NCI-H2081 treated with DMSO at 0.1 percent for 48 hours (cell line): ENCODE measurements around the gene NR1H4.
"Not testable (repeated sequence)": the region's sequence is repeated elsewhere in the genome, so short reads cannot be mapped to it uniquely, and the experiment has no call there.

ENCODE experiments used
- DNase-seq: peaks from one replicate; lab custom pipeline; 2025; lab: John Stamatoyannopoulos, UW

The NR1H4 gene

DNA sequence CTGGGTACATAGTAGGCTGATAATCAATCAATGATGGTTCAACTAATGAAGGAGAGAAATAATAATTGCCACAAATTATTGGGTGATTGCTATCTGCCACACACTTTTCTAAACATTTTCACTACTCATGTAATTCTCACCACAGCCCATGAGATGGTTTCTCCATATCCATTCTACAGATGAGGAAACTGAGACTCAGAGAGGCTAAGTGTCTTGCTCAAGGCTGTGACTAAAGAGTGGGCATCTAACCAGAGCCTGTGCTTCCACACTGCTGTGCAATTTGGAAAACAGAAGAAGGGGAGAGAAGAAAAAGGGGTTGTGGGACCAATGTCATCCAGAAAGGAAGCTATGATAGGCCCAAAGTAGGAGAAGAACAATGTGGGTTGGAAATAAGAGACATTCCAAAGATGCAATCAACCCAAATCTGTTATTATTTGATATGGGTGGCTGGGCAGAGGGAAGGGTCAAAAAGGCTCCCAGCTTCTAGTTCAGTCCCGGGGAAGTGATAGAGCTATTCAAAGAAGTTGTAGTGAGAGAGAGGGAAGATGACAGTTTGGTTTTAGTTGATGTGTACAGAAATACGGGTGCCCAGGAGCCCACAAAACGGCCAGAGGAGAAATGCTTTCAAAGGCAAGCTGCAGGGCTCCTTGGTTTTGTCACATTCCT lies 483 bp upstream of the NR1H4 start:
- no peak for DNase-seq

DNA sequence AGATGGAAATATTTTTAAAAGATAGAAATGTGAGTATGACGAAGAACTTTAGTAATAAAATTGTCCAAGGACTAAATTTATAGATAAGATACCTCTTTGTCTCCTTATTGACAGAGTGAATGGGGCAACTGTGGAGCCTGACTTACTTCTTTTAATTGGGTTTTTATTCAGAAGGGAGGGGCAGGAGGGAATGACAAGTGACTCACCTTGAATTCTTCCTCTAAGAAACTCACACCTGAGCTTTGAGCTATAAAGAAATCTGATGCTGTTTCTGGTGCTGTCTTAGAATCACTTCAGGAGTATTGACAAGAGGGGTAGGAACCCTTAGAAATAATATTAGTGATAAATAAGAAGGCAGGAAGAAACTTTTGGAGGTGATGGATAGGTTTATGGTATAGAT lies 951 bp downstream of the NR1H4 start:
- DNase-seq: no peak

DNA sequence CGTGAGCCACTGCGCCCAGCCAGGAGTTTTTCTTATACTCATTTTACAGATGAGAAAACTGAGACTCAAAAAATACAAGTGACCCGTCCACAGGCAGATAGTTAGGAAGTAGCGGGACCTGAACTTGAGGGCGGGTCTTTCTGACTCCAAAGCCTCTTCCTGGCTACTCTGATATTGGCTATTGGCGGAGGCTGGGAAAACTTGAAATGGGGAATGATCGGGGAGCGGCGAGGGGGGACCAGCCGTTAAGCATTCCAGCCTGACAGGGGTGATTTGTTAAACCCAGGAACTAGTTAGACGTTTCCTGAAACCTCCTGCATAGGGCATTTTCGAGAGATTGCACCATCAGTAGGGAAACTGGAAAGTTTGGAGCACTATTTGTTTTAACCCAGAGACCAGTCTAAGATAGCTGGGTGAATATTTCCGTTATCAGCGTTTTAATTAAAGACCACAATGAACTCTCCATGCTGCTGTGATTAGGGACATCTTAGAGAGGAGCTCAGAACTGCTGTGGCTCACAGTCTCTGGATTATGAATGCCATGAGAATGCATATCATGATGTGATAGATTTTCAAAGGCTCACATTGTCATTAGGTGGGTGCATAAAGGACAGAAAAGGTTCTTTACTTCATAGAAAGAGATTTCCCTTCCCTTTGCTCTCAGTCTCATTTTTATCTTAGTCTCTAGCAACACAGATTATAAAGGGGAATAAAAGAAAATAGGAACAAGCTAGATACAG lies 2.5 kb downstream of the NR1H4 start:
- no peak for DNase-seq

DNA sequence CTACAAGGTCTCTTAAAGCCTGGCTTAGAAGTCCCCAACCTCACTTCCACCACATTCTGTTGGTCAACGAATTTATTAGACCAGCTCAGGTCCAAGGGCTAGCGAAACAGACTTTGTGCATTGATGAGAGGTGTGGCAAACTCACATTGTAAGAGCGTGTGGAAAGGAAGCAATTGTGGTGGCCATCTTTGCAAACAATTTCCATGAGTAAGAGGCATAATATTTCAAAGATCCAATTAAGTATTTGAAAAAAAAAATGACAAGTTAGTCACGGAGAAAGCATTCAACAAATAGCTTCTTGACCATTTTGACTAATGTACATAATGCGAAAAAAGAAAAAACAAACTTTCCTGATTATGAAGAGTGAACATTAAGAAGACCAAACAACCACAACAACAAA lies 7.4 kb downstream of the NR1H4 start:
- no peak for DNase-seq

- no peak for DNase-seq
Observed at GRCh38 chr12:100484183-100484886, 10.7 kb downstream of the NR1H4 start.

DNA sequence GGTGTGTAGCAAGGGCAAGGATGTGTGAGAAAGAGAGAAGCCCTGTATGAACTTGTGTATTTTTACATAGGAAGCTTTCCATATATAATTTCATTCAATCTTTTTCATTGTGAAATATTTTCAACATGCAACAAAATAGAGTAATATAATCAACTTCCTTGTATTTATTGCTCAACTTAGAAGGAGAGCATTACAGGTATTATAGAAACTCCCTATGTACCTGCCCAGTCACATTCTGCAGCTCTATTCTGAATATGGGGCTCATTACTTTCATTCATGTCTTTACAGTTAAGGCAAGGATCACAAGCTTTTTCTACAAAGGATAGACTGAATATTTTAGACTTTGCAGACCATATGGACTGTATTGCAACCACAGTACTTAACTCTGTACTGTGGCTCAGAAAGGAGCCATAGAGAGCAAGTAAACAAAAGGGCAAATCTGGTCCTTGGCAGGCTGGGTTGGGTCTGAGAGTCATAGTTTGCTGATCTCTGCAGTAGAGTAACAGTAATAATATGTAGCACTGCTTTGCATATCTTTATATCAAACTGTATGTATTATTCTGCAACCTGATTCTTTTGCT lies 11.3 kb downstream of the NR1H4 start:
- no peak for DNase-seq

- DNase-seq: no peak
Observed at GRCh38 chr12:100485983-100486382, 12.3 kb downstream of the NR1H4 start.

GRCh38 chr12:100489251-100489820 lies 15.7 kb downstream of the NR1H4 start:
- DNase-seq: no peak

DNA sequence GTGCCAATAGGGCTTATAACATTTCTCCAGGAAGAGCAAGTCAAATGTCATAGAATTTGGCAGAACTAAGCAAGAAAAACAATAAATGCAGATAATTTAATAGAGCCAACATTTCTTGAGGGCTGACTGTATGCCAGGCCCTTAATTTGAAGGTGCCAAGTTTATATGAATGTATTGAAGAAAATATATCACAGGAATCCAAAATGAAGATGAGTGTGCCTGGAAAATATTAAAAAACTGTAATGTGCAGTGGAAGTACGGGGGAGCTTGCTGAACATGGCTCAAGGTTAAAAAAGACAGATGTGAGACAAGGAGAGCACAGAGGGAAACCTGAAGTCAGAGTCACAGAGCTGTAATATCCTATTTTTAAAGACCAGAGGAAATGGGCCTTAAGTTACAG lies 16.4 kb downstream of the NR1H4 start:
- DNase-seq: no peak

- DNase-seq: no peak
Observed at GRCh38 chr12:100491104-100491503, 17.4 kb downstream of the NR1H4 start.

DNA sequence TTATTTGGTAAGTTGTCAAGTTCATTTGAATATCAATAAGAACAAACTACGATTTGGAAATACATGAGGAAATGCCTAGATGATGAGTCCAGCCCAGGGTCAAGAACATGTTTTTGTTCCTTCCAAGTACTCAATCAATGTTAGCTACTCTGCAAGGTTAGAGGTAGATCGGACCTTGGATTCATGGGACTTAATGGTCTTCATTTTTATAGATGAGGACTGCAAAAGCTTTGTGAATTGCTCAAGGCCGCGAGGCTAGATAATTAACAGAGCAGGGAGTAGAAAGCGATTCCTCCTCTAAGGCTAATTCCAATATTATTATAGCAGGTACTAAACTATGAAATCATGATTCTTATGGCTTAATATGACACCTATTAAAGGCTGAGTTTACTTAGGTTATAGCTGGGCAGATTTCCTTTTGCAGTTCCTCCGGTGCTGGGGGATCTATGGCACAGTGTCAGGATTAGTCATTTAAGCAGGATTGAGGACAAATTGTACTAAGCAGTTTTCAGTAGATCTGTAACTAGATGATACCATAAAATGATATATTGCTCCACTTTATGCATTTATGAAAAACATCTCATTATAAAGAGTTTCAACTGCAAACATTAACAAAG lies 19.8 kb downstream of the NR1H4 start:
- DNase-seq: no peak

GRCh38 chr12:100494026-100494425 lies 20.4 kb downstream of the NR1H4 start:
- DNase-seq: no peak

GRCh38 chr12:100494538-100494937 lies 20.9 kb downstream of the NR1H4 start:
- no peak for DNase-seq

DNA sequence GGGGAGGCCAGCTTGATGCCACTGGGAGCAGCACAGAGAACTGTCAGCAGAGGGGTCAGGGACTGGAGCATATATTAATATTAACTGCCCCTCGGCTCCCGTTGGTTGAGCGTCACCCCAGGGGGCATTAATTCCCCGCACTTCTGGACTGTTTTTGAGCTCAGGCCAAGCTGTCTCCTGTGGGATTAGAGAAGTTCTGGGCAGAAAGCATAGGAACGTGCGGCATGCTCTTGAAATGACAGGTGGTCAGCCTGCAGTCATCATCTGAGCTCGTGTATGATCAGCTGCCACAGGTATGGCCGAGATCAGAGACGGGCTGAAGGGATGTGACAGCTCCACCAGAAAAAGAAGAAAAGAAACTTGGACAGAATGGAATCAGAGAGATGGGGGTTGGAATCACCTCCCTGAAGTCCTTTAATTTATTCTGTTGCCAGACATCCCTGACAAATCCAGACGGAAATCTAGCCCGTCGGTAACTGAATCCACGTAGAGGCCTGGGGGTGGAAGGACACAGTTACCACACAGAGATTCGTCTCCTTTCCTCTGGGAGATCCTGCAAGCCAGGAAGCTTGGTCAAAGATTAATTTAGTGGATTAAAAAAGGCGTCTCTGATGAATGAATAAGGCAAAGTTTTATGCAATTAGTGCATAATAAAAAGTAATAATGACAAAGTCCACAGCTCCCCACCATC lies 23.6 kb downstream of the NR1H4 start:
- no peak for DNase-seq

GRCh38 chr12:100498141-100498540 lies 24.5 kb downstream of the NR1H4 start:
- no peak for DNase-seq

DNA sequence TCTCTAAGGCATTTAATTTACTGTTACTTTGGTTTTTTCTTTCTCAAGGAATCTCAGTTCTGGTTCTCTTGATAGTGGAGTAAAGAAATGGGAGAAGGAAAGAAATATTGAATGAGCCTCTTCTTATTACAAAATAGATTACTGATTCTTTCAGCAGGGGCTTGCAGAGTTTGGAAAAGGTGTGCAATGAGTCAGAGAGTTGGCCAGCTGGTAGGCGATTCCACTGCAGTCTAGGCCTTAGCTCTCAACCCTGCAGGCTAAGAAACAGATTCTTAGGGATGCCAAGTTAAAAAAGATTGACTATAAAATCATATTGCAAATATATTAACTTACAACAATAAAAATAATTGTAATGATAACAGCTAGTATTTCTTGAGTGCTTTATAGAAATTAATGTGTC lies 25.8 kb downstream of the NR1H4 start:
- no peak for DNase-seq

- DNase-seq: not testable (repeated sequence)
Observed at GRCh38 chr12:100502718-100503117, 29.1 kb downstream of the NR1H4 start.

- no peak for DNase-seq
Observed at GRCh38 chr12:100503228-100503628, 29.6 kb downstream of the NR1H4 start.

GRCh38 chr12:100504804-100505203 lies 31.1 kb downstream of the NR1H4 start:
- DNase-seq: no peak

DNA sequence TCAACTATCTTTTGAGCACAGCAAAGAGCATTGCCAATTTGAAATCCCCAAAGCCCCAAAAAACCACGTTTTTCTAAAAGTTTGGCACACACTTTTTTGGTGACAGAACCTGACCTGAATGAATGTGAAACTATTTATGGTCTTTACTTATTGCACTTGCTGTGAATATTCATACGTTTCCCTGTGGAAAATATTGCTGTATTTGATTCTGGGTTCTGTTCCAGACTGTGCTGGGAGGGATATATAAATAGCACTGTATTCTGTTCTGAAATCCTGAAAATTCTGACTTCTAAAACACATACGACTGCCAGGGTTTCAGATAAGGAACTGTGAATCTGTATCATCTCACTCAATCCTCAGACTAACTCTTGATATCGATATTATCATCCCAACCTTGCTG lies 35.1 kb downstream of the NR1H4 start:
- DNase-seq: no peak

DNA sequence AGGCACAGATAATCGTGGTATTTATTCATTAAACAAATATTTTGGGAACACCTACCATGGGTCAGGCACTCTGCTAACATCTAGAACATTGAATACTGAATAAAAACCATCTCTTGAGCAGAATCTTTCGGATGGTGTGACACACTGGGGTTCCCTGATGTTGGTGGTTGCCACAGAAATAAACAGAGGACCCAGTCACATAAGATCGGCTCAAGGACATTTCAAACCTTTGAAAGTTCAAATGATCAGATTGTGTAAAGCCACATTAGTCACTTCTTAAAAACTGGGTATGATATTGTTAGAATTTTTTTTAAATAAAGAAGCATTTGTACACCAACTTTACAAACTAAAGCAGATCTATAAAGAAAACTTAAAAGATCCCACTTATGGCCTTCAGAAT lies 39.0 kb downstream of the NR1H4 start:
- no peak for DNase-seq
